H1 (cell line): ENCODE results near the gene BET1L. TPM values are rescaled to one million over a fixed set of nuclear protein-coding genes. Genes with fewer than 3 reads are reported as not detected.

ENCODE experiments used
- BRCA1 ChIP-seq: IDR thresholded peaks from 2 replicates; pipeline ENCODE4 v1.6.1; 2012; ENCODE audit warnings: low read depth, low read length, improper control_type of control experiment
- CBX5 ChIP-seq: fragments of 300-800, 300-1000 bp; sonication (generic); IDR thresholded peaks from 2 replicates; pipeline ENCODE4 v1.7.1; 2016; ENCODE audit warnings: antibody characterized with exemption, low read length, low read depth
- CBX8 ChIP-seq: fragments of 300-800, 300-1000 bp; sonication (generic); IDR thresholded peaks from 2 replicates; pipeline ENCODE4 v1.7.1; 2016; ENCODE audit warnings: low read depth, low read length, borderline replicate concordance
- EP300 ChIP-seq, 2 experiments: IDR thresholded peaks; 1 replicate in 1 of 2; 2 replicates in 1 of 2; pipeline ENCODE4 v1.6.1; 2011 to 2012; ENCODE audit warnings: low read depth in 2 of 2, low read length in 2 of 2, mild to moderate bottlenecking in 2 of 2, borderline replicate concordance in 1 of 2, inconsistent platforms in 1 of 2, moderate library complexity in 1 of 2
- FOSL1 ChIP-seq: IDR thresholded peaks from 2 replicates; pipeline ENCODE4 v1.6.1; 2011; ENCODE audit warnings: mild to moderate bottlenecking, low read depth, low read length, moderate library complexity; ENCODE audit not compliant: insufficient read depth
- JUN ChIP-seq: IDR thresholded peaks from 2 replicates; pipeline ENCODE4 v1.6.1; 2011; ENCODE audit warnings: low read depth, mild to moderate bottlenecking, improper control_type of control experiment, low read length
- JUND ChIP-seq: IDR thresholded peaks from 2 replicates; pipeline ENCODE4 v1.6.1; 2011; ENCODE audit warnings: mild to moderate bottlenecking, improper control_type of control experiment, low read length
- KDM5A ChIP-seq: fragments of 200-600 bp; IDR thresholded peaks from 2 replicates; pipeline ENCODE4 v1.7.1; 2012; ENCODE audit warnings: mild to moderate bottlenecking, low read length, inconsistent platforms, mixed read lengths
- POLR2A ChIP-seq, 2 experiments: IDR thresholded peaks; 1 replicate in 1 of 2; 2 replicates in 1 of 2; pipeline ENCODE4 v1.6.1; 2011; ENCODE audit warnings: low read depth in 2 of 2, low read length in 2 of 2, mild to moderate bottlenecking in 2 of 2; ENCODE audit errors: control extremely low read depth in 1 of 2
- POU5F1 ChIP-seq: IDR thresholded peaks from 2 replicates; pipeline ENCODE4 v1.6.1; 2011; ENCODE audit warnings: low read depth, mild to moderate bottlenecking, low read length, moderate library complexity
- RAD21 ChIP-seq, 2 experiments: IDR thresholded peaks in 1 of 2; conservative IDR thresholded peaks in 1 of 2; 2 replicates each; pipeline ENCODE4 v1.6.1; 2011; ENCODE audit warnings: low read depth in 2 of 2, low read length in 2 of 2, improper control_type of control experiment in 1 of 2, inconsistent platforms in 1 of 2, mild to moderate bottlenecking in 1 of 2, moderate library complexity in 1 of 2
- RXRA ChIP-seq: IDR thresholded peaks from 2 replicates; pipeline ENCODE4 v1.6.1; 2011; ENCODE audit warnings: low read depth, mild to moderate bottlenecking, low read length, moderate library complexity; ENCODE audit not compliant: insufficient read depth
- SP2 ChIP-seq: IDR thresholded peaks from 2 replicates; pipeline ENCODE4 v1.6.1; 2012; ENCODE audit warnings: mild to moderate bottlenecking, low read length, inconsistent platforms
- SP4 ChIP-seq: IDR thresholded peaks from 2 replicates; pipeline ENCODE4 v1.6.1; 2012; ENCODE audit warnings: low read length, inconsistent platforms
- SRF ChIP-seq: IDR thresholded peaks from 2 replicates; pipeline ENCODE4 v1.6.1; 2011; ENCODE audit warnings: mild to moderate bottlenecking, low read depth, low read length, moderate library complexity
- TAF7 ChIP-seq: optimal IDR thresholded peaks from 2 replicates; pipeline ENCODE3; 2011; ENCODE audit warnings: low read depth, mild to moderate bottlenecking, inconsistent platforms, low read length, moderate library complexity, borderline replicate concordance
- TEAD4 ChIP-seq: IDR thresholded peaks from 2 replicates; pipeline ENCODE4 v1.6.1; 2012; ENCODE audit warnings: low read depth, low read length, inconsistent platforms, mixed read lengths
- YY1 ChIP-seq: IDR thresholded peaks from 2 replicates; pipeline ENCODE4 v1.6.1; 2011; ENCODE audit warnings: low read depth, mild to moderate bottlenecking, low read length
- ZNF274 ChIP-seq: IDR thresholded peaks from 2 replicates; pipeline ENCODE4 v1.7.0; 2012; ENCODE audit warnings: low read length, borderline replicate concordance; ENCODE audit errors: extremely low read depth
- polyA plus RNA-seq, 7 experiments: library from polyadenylated mRNA; depleted of rRNA in 3 of 7; stranded (reverse) in 5 of 7; unstranded in 2 of 7; fragments of >200 nt in 5 of 7; fragments of 200-250 nt in 2 of 7; gene quantifications; 1 replicate in 5 of 7; 2 replicates in 1 of 7; 4 replicates in 1 of 7; pipeline versions ENCODE4 v1.2.1 to v1.2.3, GENCODE V29; 2011 to 2013; ENCODE audit warnings: missing spikeins in 2 of 7, mixed read lengths in 2 of 7
- total RNA-seq: library from RNA; stranded (reverse); fragmentation: NEBNext Ultra II Directional; extraction: Animal tissue kit (Norgen Biotek cat#: 25700); gene quantifications from 2 replicates; pipeline ENCODE4 v1.2.1, GENCODE V29; 2021
- TF ChIP-seq, protein P1 (sequence below), 3 experiments: IDR thresholded peaks; 1 replicate in 2 of 3; 2 replicates in 1 of 3; pipeline versions ENCODE4 v1.5.1 to v1.6.1; 2011; ENCODE audit warnings: low read length in 3 of 3, mild to moderate bottlenecking in 3 of 3, inconsistent platforms in 2 of 3, low read depth in 1 of 3, moderate library complexity in 1 of 3; ENCODE audit not compliant: insufficient read depth in 1 of 3; ENCODE audit errors: control extremely low read depth in 1 of 3
- TF ChIP-seq, protein P2 (sequence below): IDR thresholded peaks from 2 replicates; pipeline ENCODE4 v1.6.1; 2012; ENCODE audit warnings: inconsistent platforms
- TF ChIP-seq, protein P3 (sequence below): IDR thresholded peaks from 2 replicates; pipeline ENCODE4 v1.6.1; 2011; ENCODE audit warnings: low read depth, mild to moderate bottlenecking, low read length; ENCODE audit not compliant: insufficient read depth

BET1L gene
- total and polyA plus RNA-seq, 2 of the 8 experiments (the other 6 are each of a cell fraction or from before 2014, with no cell fraction given): 40.2 to 61.9 TPM

DNA sequence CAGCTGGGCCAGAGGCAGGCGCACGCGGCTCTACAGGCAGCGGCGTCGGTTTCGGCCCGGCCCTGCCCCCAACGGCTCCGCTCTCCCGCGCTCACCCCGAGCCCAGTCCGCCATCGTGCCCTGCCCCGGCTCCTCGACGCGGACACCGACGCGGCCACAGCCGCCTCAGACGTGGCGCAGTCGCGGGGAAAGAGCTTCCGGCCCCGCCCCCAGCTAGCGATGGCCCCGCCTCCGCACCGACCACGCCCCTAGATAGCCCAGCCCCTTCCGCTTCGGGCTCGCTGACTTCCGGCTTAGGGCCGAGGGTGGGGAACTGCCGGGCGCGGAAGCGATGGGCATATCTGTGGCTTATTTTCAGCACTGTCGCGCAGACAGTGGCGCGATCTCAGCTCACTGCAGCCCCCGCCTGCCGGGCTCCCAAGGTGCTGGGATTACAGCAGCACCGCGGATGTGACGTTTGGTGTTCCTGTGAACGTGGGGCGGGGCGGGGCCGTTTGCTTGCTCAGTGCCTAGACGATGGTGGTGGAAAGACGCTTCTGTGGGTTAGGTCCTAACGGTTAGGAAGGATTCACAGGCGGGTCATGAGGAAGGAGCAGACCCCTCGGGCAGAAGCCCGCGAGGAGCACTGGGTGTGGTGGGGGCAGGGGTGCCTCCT is at the start of gene BET1L, which contains the start of gene RIC8A (continued):
- TF ChIP-seq SP2 (no peak), RAD21 (IDR thresholded peaks at IDR 0.05 in 1 of 2, conservative IDR thresholded peaks at IDR 0.05 in 1 of 2; ENCODE audit: low read depth in 2 of 2, low read length in 2 of 2) (no peak), TEAD4 (no peak), KDM5A (no peak), JUN (no peak), FOSL1 (no peak), TAF7 (no peak), CBX5 (no peak), SP4 (peak; percentile 57; the same call in 1 of the 2 replicates), RXRA (no peak), EP300 (IDR thresholded peaks at IDR 0.05; ENCODE audit: borderline replicate concordance in 1 of 2, low read depth in 2 of 2, low read length in 2 of 2) (no peak), YY1 (no peak), BRCA1 (no peak), SRF (no peak), ZNF274 (no peak), POU5F1 (no peak), POLR2A (IDR thresholded peaks at IDR 0.05; ENCODE audit: control extremely low read depth in 1 of 2, low read depth in 2 of 2, low read length in 2 of 2) (no peak; a peak in 1 of 3 replicates), JUND (no peak), CBX8 (no peak)
- TF ChIP-seq, protein P1, sequence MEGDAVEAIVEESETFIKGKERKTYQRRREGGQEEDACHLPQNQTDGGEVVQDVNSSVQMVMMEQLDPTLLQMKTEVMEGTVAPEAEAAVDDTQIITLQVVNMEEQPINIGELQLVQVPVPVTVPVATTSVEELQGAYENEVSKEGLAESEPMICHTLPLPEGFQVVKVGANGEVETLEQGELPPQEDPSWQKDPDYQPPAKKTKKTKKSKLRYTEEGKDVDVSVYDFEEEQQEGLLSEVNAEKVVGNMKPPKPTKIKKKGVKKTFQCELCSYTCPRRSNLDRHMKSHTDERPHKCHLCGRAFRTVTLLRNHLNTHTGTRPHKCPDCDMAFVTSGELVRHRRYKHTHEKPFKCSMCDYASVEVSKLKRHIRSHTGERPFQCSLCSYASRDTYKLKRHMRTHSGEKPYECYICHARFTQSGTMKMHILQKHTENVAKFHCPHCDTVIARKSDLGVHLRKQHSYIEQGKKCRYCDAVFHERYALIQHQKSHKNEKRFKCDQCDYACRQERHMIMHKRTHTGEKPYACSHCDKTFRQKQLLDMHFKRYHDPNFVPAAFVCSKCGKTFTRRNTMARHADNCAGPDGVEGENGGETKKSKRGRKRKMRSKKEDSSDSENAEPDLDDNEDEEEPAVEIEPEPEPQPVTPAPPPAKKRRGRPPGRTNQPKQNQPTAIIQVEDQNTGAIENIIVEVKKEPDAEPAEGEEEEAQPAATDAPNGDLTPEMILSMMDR (IDR thresholded peaks at IDR 0.05; ENCODE audit: control extremely low read depth in 1 of 3, insufficient read depth in 1 of 3, low read depth in 1 of 3, low read length in 3 of 3): no peak
- TF ChIP-seq, protein P2, sequence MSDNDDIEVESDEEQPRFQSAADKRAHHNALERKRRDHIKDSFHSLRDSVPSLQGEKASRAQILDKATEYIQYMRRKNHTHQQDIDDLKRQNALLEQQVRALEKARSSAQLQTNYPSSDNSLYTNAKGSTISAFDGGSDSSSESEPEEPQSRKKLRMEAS: peak; percentile 79
- TF ChIP-seq, protein P3, sequence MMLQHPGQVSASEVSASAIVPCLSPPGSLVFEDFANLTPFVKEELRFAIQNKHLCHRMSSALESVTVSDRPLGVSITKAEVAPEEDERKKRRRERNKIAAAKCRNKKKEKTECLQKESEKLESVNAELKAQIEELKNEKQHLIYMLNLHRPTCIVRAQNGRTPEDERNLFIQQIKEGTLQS: 0 out of 2 replicates have a peak, but pooled peaks have one; percentile 16
